SK-N-SH (cell line): ENCODE data around the gene SLC6A3.

ENCODE experiments used
- CHD2 ChIP-seq: fragments of 150-350 bp; IDR thresholded peaks from 2 replicates; pipeline ENCODE4 v1.6.1; 2018; ENCODE audit warnings: low read length; ENCODE audit not compliant: partially characterized antibody
- EP300 ChIP-seq, 2 experiments: IDR thresholded peaks; 2 replicates each; pipeline versions ENCODE4 v1.4.0 to v1.6.1; 2012; ENCODE audit warnings: borderline replicate concordance in 1 of 2, low read depth in 1 of 2, low read length in 1 of 2
- FOXJ3 ChIP-seq: sonication (generic); formaldehyde crosslinking; IDR thresholded peaks from 2 replicates; pipeline ENCODE4 v1.5.1; 2020; ENCODE audit warnings: mild to moderate bottlenecking, missing genetic modification reagents
- MXI1 ChIP-seq: IDR thresholded peaks from 2 replicates; pipeline ENCODE4 v1.6.1; 2012; ENCODE audit warnings: mild to moderate bottlenecking, low read depth, low read length, improper control_type of control experiment
- POLR2AphosphoS5 ChIP-seq: IDR thresholded peaks from 2 replicates; pipeline ENCODE4 v1.6.1; 2012; ENCODE audit warnings: low read depth, low read length
- RAD21 ChIP-seq: IDR thresholded peaks from 2 replicates; pipeline ENCODE4 v1.6.1; 2012; ENCODE audit warnings: mild to moderate bottlenecking, low read length
- RCOR1 ChIP-seq: fragments of 150-350 bp; IDR thresholded peaks from 2 replicates; pipeline ENCODE4 v1.6.1; 2017; ENCODE audit warnings: antibody characterized with exemption, low read length
- RXRA ChIP-seq: IDR thresholded peaks from 2 replicates; pipeline ENCODE4 v1.4.0; 2012; ENCODE audit warnings: low read depth, mild to moderate bottlenecking, borderline replicate concordance
- TAF1 ChIP-seq: IDR thresholded peaks from 2 replicates; pipeline ENCODE4 v1.6.1; 2012; ENCODE audit warnings: low read depth, mild to moderate bottlenecking, low read length, moderate library complexity, borderline replicate concordance
- TF ChIP-seq, protein P1 (sequence below): fragments of 200-600 bp; sonication (generic); IDR thresholded peaks from 2 replicates; pipeline ENCODE4 v1.6.1; 2017; ENCODE audit warnings: antibody characterized with exemption, mild to moderate bottlenecking, moderate library complexity
- TF ChIP-seq, protein P2 (sequence below): IDR thresholded peaks from 2 replicates; pipeline ENCODE4 v1.4.0; 2012; ENCODE audit warnings: low read depth
- TF ChIP-seq, protein P3 (sequence below): IDR thresholded peaks from 2 replicates; pipeline ENCODE4 v1.6.1; 2012; ENCODE audit warnings: mild to moderate bottlenecking, low read depth, low read length, moderate library complexity

DNA sequence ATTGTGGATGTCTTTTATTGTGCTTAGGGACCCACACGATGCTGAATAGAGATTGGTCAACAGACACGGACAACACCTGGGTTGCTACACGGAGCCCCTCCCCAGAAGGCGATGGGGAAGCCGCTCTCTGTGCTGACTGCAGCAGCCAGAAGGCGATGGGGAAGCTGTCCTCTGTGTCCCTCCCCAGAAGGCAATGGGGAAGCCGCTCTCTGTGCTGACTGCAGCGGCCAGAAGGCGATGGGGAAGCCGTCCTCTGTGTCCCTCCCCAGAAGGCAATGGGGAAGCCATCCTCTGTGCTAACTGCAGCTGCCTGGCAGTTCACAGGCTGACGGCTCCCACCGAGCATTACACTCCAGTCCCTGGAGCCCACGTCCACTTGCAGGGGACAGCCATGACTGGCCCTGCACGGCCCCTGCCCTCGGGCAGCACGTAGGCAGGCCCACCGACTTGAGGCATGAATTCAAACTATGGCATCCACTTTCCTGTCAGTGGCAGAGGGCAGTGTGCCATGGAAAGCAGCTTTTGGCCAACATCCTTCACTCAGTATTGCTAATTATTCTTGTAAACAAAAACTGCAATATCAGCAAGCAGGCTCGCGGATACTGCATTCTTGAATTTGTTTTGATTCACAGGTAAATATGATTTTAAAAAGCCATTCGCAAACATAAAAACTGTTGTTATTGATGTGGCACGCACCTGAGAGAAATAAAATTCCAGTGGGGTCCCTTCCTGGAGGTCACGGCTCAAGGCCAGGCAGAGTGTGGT, 52.3 kb downstream of the SLC6A3 start:
- TF ChIP-seq, protein P1, sequence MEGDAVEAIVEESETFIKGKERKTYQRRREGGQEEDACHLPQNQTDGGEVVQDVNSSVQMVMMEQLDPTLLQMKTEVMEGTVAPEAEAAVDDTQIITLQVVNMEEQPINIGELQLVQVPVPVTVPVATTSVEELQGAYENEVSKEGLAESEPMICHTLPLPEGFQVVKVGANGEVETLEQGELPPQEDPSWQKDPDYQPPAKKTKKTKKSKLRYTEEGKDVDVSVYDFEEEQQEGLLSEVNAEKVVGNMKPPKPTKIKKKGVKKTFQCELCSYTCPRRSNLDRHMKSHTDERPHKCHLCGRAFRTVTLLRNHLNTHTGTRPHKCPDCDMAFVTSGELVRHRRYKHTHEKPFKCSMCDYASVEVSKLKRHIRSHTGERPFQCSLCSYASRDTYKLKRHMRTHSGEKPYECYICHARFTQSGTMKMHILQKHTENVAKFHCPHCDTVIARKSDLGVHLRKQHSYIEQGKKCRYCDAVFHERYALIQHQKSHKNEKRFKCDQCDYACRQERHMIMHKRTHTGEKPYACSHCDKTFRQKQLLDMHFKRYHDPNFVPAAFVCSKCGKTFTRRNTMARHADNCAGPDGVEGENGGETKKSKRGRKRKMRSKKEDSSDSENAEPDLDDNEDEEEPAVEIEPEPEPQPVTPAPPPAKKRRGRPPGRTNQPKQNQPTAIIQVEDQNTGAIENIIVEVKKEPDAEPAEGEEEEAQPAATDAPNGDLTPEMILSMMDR: no peak
- TF ChIP-seq RCOR1: no peak
- no peak for TF ChIP-seq POLR2AphosphoS5
- TF ChIP-seq TAF1: no peak
- TF ChIP-seq, protein P2, sequence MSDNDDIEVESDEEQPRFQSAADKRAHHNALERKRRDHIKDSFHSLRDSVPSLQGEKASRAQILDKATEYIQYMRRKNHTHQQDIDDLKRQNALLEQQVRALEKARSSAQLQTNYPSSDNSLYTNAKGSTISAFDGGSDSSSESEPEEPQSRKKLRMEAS: no peak
- no peak for TF ChIP-seq RXRA
- TF ChIP-seq FOXJ3: no peak
- no peak for TF ChIP-seq EP300 (IDR thresholded peaks at IDR 0.05; ENCODE audit: borderline replicate concordance in 1 of 2, low read depth in 1 of 2, low read length in 1 of 2)
- TF ChIP-seq, protein P3, sequence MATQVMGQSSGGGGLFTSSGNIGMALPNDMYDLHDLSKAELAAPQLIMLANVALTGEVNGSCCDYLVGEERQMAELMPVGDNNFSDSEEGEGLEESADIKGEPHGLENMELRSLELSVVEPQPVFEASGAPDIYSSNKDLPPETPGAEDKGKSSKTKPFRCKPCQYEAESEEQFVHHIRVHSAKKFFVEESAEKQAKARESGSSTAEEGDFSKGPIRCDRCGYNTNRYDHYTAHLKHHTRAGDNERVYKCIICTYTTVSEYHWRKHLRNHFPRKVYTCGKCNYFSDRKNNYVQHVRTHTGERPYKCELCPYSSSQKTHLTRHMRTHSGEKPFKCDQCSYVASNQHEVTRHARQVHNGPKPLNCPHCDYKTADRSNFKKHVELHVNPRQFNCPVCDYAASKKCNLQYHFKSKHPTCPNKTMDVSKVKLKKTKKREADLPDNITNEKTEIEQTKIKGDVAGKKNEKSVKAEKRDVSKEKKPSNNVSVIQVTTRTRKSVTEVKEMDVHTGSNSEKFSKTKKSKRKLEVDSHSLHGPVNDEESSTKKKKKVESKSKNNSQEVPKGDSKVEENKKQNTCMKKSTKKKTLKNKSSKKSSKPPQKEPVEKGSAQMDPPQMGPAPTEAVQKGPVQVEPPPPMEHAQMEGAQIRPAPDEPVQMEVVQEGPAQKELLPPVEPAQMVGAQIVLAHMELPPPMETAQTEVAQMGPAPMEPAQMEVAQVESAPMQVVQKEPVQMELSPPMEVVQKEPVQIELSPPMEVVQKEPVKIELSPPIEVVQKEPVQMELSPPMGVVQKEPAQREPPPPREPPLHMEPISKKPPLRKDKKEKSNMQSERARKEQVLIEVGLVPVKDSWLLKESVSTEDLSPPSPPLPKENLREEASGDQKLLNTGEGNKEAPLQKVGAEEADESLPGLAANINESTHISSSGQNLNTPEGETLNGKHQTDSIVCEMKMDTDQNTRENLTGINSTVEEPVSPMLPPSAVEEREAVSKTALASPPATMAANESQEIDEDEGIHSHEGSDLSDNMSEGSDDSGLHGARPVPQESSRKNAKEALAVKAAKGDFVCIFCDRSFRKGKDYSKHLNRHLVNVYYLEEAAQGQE: no peak
- no peak for TF ChIP-seq RAD21
- TF ChIP-seq MXI1: no peak
- TF ChIP-seq CHD2: no peak
